GM21367 (cell line): ENCODE results near the gene ZFR2.
"Not testable (repeated sequence)": the region's sequence is repeated elsewhere in the genome, so short reads cannot be mapped to it uniquely, and the experiment has no call there.

Source experiments
- ATAC-seq: cut with Tn5 transposase; IDR thresholded peaks from one replicate; pipeline ENCODE4 v1.9.1; 2021; ENCODE audit not compliant: unreplicated experiment

Gene ZFR2

GRCh38 chr19:3773814-3774515, 94.9 kb downstream of the ZFR2 start:
- no peak for ATAC-seq

- no peak for ATAC-seq
Observed at GRCh38 chr19:3771906-3772455, 96.9 kb downstream of the ZFR2 start, which contains the start of gene RAX2. TSS of gene RAX2 (minus strand) at chr19:3772228. CDS start at chr19:3771742, 486 bp downstream.

GRCh38 chr19:3771000-3771905, 97.6 kb downstream of the ZFR2 start:
- ATAC-seq, result no peak

- no peak for ATAC-seq
Observed at GRCh38 chr19:3770136-3770999, 98.5 kb downstream of the ZFR2 start.

- no peak for ATAC-seq
Observed at GRCh38 chr19:3769494-3769893, 99.3 kb downstream of the ZFR2 start.

GRCh38 chr19:3768748-3769099, 100.1 kb downstream of the ZFR2 start:
- no peak for ATAC-seq

GRCh38 chr19:3768015-3768747, 100.7 kb downstream of the ZFR2 start:
- no peak for ATAC-seq

- no peak for ATAC-seq
Observed at GRCh38 chr19:3767050-3767449, 101.8 kb downstream of the ZFR2 start.

- ATAC-seq, result no peak
Observed at GRCh38 chr19:3766520-3766919, 102.3 kb downstream of the ZFR2 start.

GRCh38 chr19:3765757-3766156, 103.1 kb downstream of the ZFR2 start:
- not testable (repeated sequence) for ATAC-seq

GRCh38 chr19:3765121-3765520, 103.7 kb downstream of the ZFR2 start:
- ATAC-seq, result no peak

GRCh38 chr19:3762501-3763459, 106.1 kb downstream of the ZFR2 start, which contains the start of gene MRPL54:
TSS of gene MRPL54 (plus strand) at chr19:3762682. CDS start at chr19:3762701, 19 bp downstream.
- ATAC-seq, result peak; percentile 54

GRCh38 chr19:3762130-3762473, 106.7 kb downstream of the ZFR2 start:
- no peak for ATAC-seq

GRCh38 chr19:3761382-3762129, 107.3 kb downstream of the ZFR2 start, which contains the start of gene APBA3:
TSS of gene APBA3 (minus strand) at chr19:3761692. CDS start at chr19:3760264, 1,428 bp downstream.
- peak; percentile 36 for ATAC-seq

GRCh38 chr19:3760871-3761361, 107.9 kb downstream of the ZFR2 start:
- no peak for ATAC-seq

GRCh38 chr19:3759482-3760254, 109.2 kb downstream of the ZFR2 start:
- no peak for ATAC-seq

- not testable (repeated sequence) for ATAC-seq
Observed at GRCh38 chr19:3758297-3758696, 110.5 kb downstream of the ZFR2 start.
